Measurements from ENCODE around the gene TEX38. TPM values are rescaled to one million over a fixed set of nuclear protein-coding genes. Genes with fewer than 3 reads are reported as not detected.
A peak's percentile ranks its signal among the peaks of the same experiment; 100 is the strongest.

The TEX38 gene
- total and polyA plus RNA-seq, 2 experiments from 2014 or later: 0.34 TPM; not detected in 1

DNA sequence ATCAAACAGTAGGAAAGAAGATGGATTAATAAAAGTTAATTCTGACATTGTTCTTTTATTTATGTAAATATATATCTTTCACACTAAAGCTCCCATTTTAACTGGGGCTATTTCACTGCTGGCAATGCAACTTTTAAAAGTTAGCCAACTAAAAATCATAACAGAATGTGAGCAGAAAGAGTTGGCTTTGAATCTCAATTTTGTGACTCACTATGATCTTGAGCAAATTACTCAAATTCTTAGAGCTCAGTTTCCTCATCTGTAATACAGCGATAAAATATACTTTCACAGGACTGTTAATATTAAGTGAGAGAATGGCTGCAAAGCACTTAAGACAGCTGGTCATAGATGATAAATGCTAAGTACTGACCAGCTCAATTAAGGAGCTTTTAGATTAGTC lies 36.5 kb downstream of the TEX38 start:
- no peak for DNase-seq
- in situ Hi-C loops (cut with MboI): no loop called here
- H3K4me1 ChIP-seq (ENCODE audit: insufficient read depth): no peaks in the 10 kb centered on the region

DNA sequence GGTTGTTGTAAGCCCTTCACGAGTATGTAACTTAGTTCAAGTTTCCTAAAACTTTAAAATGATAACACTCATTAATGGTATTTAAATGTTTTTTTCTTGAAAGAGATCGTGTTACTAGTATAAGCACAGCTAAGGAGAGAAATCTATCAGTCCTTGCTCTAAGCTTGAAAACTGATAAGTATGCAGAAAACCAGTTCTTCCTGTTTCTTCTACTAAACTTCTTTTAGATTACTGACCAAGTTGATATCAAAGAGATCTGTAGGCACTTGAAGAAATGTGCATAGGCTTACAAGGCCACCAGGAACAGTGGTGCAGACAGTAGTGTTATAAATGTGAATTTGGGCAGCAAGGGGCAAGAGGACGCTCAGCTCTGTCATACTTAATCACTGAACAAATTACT lies 43.3 kb downstream of the TEX38 start:
- peaks cover 77% of the 10 kb centered on the region for H3K79me2 ChIP-seq (ENCODE audit: insufficient read depth)
- no peaks in the 10 kb centered on the region for H3F3A ChIP-seq (ENCODE audit: insufficient read depth)
- H3K9me3 ChIP-seq (ENCODE audit: low read depth): no peaks in the 10 kb centered on the region
- no peak overlapping the region for H3K4me2 ChIP-seq (ENCODE audit: unreplicated experiment)
- no peaks in the 10 kb centered on the region for H3K9me2 ChIP-seq (ENCODE audit: insufficient read depth)
- peaks cover 16% of the 10 kb centered on the region for H3K4me1 ChIP-seq (ENCODE audit: insufficient read depth)
- peaks cover 23% of the 10 kb centered on the region for H3K36me3 ChIP-seq (ENCODE audit: low read depth)
- no peaks in the 10 kb centered on the region for H4K20me1 ChIP-seq (ENCODE audit: insufficient read depth)
- in situ Hi-C loops (cut with MboI): no loop called here
- H2AFZ ChIP-seq: no peak overlapping the region
- DNase-seq: no peak
- H3K4me3 ChIP-seq: no peak overlapping the region
- TF ChIP-seq EZH2phosphoT487 (IDR thresholded peaks at IDR 0.05; ENCODE audit: insufficient read depth, low read depth) (no peak), EZH2 (IDR thresholded peaks at IDR 0.05; ENCODE audit: insufficient read depth, poor library complexity, severe bottlenecking) (no peak)
- no peaks in the 10 kb centered on the region for H3K27me3 ChIP-seq (replicated peaks; ENCODE audit: insufficient read depth)
- H3K9ac ChIP-seq: no peak overlapping the region
- WGBS, 2 experiments (ENCODE audit: low coverage in 1 of 2, low lambda C conversion rate in 2 of 2, missing lambda C conversion rate in 2 of 2): 97 to 99% methylated on average over 3 of the region's 3 CpGs
- H3K27ac ChIP-seq: no peak overlapping the region

More for the DNA sequence above, 36.5 kb downstream of the TEX38 start:
- Histone ChIP-seq H2AFZ (no peak overlapping the region), H3K27me3 (replicated peaks; ENCODE audit: insufficient read depth) (no peaks in the 10 kb centered on the region), H3K27ac (no peak overlapping the region), H4K20me1 (ENCODE audit: insufficient read depth) (no peaks in the 10 kb centered on the region), H3F3A (ENCODE audit: insufficient read depth) (no peaks in the 10 kb centered on the region), H3K9me3 (ENCODE audit: low read depth) (no peaks in the 10 kb centered on the region), H3K79me2 (ENCODE audit: insufficient read depth) (peaks cover 35% of the 10 kb centered on the region), H3K9ac (no peak overlapping the region), H3K9me2 (ENCODE audit: insufficient read depth) (no peaks in the 10 kb centered on the region), H3K36me3 (ENCODE audit: low read depth) (peaks cover 37% of the 10 kb centered on the region), H3K4me3 (no peak overlapping the region), H3K4me2 (ENCODE audit: unreplicated experiment) (no peak overlapping the region)
- 95% methylated on average over 1 of the region's 1 CpG for WGBS, 2 experiments (ENCODE audit: low coverage in 1 of 2, low lambda C conversion rate in 2 of 2, missing lambda C conversion rate in 2 of 2)
- TF ChIP-seq EZH2phosphoT487 (IDR thresholded peaks at IDR 0.05; ENCODE audit: insufficient read depth, low read depth) (no peak), EZH2 (IDR thresholded peaks at IDR 0.05; ENCODE audit: insufficient read depth, poor library complexity, severe bottlenecking) (no peak)

GRCh38 chr1:46717654-46718053 lies 46.0 kb downstream of the TEX38 start:
- peak overlapping the region; percentile 94 for H3K9ac ChIP-seq
- H3K9me2 ChIP-seq (ENCODE audit: insufficient read depth): no peaks in the 10 kb centered on the region
- no peaks in the 10 kb centered on the region for H3F3A ChIP-seq (ENCODE audit: insufficient read depth)
- DNase-seq: peak; percentile 20
- H4K20me1 ChIP-seq (ENCODE audit: insufficient read depth): no peaks in the 10 kb centered on the region
- H3K4me1 ChIP-seq (ENCODE audit: insufficient read depth): peaks cover 16% of the 10 kb centered on the region
- peaks cover 58% of the 10 kb centered on the region for H3K79me2 ChIP-seq (ENCODE audit: insufficient read depth)
- H3K27ac ChIP-seq: no peak overlapping the region
- no peaks in the 10 kb centered on the region for H3K27me3 ChIP-seq (replicated peaks; ENCODE audit: insufficient read depth)
- WGBS, 2 experiments (ENCODE audit: low coverage in 1 of 2, low lambda C conversion rate in 2 of 2, missing lambda C conversion rate in 2 of 2): 61 to 72% methylated on average over 9 of the region's 9 CpGs
- H3K4me3 ChIP-seq: peak overlapping the region; percentile 87
- TF ChIP-seq EZH2phosphoT487 (IDR thresholded peaks at IDR 0.05; ENCODE audit: insufficient read depth, low read depth) (no peak), EZH2 (IDR thresholded peaks at IDR 0.05; ENCODE audit: insufficient read depth, poor library complexity, severe bottlenecking) (no peak)
- H2AFZ ChIP-seq: no peak overlapping the region
- peak overlapping the region; percentile 87 for H3K4me2 ChIP-seq (ENCODE audit: unreplicated experiment)
- H3K9me3 ChIP-seq (ENCODE audit: low read depth): no peaks in the 10 kb centered on the region
- in situ Hi-C loops (cut with MboI): no loop called here
- peaks cover 19% of the 10 kb centered on the region for H3K36me3 ChIP-seq (ENCODE audit: low read depth)

- Histone ChIP-seq H3K4me3 (peak overlapping the region; percentile 87), H3K9me3 (ENCODE audit: low read depth) (no peaks in the 10 kb centered on the region), H2AFZ (peak overlapping the region; percentile 90), H3K4me1 (ENCODE audit: insufficient read depth) (peaks cover 16% of the 10 kb centered on the region), H3F3A (ENCODE audit: insufficient read depth) (no peaks in the 10 kb centered on the region), H4K20me1 (ENCODE audit: insufficient read depth) (no peaks in the 10 kb centered on the region), H3K4me2 (ENCODE audit: unreplicated experiment) (peak overlapping the region; percentile 87), H3K36me3 (ENCODE audit: low read depth) (peaks cover 18% of the 10 kb centered on the region), H3K27me3 (replicated peaks; ENCODE audit: insufficient read depth) (no peaks in the 10 kb centered on the region), H3K79me2 (ENCODE audit: insufficient read depth) (peaks cover 53% of the 10 kb centered on the region), H3K27ac (peak overlapping the region; percentile 47), H3K9me2 (ENCODE audit: insufficient read depth) (no peaks in the 10 kb centered on the region), H3K9ac (peak overlapping the region; percentile 94)
- 1% methylated on average over 12 of the region's 12 CpGs for WGBS, 2 experiments (ENCODE audit: low coverage in 1 of 2, low lambda C conversion rate in 2 of 2, missing lambda C conversion rate in 2 of 2)
- in situ Hi-C loops (cut with MboI): no loop called here
- TF ChIP-seq EZH2 (IDR thresholded peaks at IDR 0.05; ENCODE audit: insufficient read depth, poor library complexity, severe bottlenecking) (no peak), EZH2phosphoT487 (IDR thresholded peaks at IDR 0.05; ENCODE audit: insufficient read depth, low read depth) (no peak)
- peak; percentile 54 for DNase-seq
Measured at GRCh38 chr1:46718340-46718726, 46.7 kb downstream of the TEX38 start.
